GM13977 (cell line): ENCODE data around the gene RBPJ.

Source experiments
- DNase-seq: peaks from one replicate; pipeline ENCODE4 v3.0.0; 2012; ENCODE audit warnings: low spot score
- in situ Hi-C: fragments of 300-500 bp; cut with MboI; formaldehyde crosslinking; loops from one replicate; pipeline ENCODE4 v1.12.0; 2022; ENCODE audit warnings: low sequenced_read_pairs, low pct_unique_long_range_greater_than_20kb, mixed read lengths, inconsistent platforms; ENCODE audit not compliant: unreplicated experiment
- TF ChIP-seq, protein P1 (sequence below): IDR thresholded peaks from 2 replicates; pipeline ENCODE4 v1.5.1; 2012; ENCODE audit warnings: mild to moderate bottlenecking, control low read depth; ENCODE audit not compliant: insufficient read depth; ENCODE audit errors: extremely low read depth, missing control alignments

RBPJ gene

DNA sequence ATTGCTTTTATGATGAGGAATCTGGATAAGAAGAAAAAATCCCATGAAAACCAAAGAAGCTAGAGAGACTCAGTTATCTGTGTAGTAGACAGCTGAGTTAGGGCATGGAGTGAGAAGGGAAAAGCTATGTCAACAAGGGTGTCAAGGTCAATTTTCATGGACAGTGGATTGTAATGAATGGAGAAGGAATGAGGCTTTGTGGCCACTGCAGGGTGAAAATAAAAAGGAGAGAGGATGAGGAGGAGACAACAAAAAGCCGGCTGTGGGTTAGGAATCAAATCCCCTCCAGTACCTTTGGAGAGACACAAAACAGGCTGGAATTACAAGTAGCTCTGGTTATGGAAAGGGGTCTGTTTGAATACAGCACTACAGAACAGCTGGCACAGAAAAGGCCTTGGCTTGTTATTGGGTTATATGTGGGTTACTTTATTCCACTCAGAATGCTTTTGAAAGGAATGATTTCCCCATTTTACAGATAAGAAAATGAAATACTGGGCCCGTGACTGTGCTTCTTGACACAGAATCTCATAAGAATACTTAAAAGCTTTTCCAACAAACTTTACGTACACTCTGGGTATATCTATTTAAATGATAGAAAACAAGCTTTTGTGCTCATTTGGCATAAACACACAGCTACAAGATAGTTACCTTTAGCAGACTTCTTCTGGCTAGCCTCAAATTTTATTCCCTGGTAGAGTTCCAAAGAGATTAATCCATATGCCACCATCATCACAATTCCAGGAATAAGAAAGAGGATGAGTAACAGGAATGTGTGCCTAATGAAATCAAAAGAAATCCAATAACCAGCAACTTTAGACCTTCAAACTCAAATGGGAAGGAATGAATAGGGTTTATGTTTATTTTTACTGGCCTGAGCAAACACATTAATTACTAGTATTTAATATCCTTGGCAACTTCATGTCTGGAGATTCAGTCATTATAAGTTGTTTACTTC, 162.0 kb downstream of the RBPJ start:
- no peak for DNase-seq
- in situ Hi-C loops = no loop called here
- TF ChIP-seq, protein P1, sequence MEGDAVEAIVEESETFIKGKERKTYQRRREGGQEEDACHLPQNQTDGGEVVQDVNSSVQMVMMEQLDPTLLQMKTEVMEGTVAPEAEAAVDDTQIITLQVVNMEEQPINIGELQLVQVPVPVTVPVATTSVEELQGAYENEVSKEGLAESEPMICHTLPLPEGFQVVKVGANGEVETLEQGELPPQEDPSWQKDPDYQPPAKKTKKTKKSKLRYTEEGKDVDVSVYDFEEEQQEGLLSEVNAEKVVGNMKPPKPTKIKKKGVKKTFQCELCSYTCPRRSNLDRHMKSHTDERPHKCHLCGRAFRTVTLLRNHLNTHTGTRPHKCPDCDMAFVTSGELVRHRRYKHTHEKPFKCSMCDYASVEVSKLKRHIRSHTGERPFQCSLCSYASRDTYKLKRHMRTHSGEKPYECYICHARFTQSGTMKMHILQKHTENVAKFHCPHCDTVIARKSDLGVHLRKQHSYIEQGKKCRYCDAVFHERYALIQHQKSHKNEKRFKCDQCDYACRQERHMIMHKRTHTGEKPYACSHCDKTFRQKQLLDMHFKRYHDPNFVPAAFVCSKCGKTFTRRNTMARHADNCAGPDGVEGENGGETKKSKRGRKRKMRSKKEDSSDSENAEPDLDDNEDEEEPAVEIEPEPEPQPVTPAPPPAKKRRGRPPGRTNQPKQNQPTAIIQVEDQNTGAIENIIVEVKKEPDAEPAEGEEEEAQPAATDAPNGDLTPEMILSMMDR = no peak

DNA sequence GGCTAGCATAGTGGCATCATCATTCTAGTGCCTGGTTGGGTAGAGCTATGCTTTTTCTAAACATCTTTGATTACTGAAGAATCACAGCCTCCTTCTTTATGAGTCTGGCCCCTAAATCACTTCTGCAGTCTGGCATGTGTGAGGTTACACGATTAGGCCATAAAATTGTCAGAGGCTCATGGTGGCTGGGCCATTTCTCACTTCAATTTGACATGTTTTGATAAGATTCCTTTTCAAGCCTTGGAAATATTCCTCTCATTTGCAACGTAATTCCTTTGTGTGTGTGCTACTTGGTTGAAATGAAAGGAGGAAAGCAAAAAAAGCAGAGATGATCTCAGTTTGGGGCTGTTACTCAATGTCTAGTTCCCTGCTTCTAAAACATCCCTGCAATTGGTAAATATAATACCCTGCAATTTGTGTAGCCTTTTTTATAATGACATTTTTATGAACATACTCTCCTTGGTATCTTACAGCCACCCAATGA, 163.3 kb downstream of the RBPJ start:
- TF ChIP-seq, protein P1 = no peak
- no peak for DNase-seq
- in situ Hi-C loops = no loop called here

DNA sequence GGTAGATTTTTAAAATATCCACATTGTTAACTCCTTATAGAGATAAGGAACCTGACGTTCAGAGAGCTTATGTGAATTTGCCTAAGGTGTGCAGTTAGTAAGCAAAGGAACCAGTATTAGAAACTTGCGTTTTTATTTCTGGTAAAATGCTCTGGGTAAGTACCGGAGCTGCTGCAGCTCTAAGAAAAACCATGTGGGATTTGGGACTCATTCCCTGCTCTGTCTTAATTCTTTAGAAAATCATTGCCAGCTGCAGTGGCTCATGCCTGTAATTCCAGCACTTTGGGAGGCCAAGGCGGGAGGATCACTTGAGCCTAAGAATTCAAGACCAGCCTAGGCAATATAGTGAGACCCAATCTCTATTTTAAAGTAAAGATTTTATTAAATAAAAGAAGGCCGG, 163.7 kb downstream of the RBPJ start:
- TF ChIP-seq, protein P1 = no peak
- in situ Hi-C loops = no loop called here
- DNase-seq = no peak
